Right atrium auricular region (tissue), 2 donors: Measurements from ENCODE around the gene CBX8. TPM values are rescaled to one million over a fixed set of nuclear protein-coding genes. Genes with fewer than 3 reads are reported as not detected.

Source experiments
- DNase-seq: peaks from one replicate; pipeline ENCODE4 v3.0.0-alpha.2; 2019; ENCODE audit warnings: low spot score
- H3K27ac ChIP-seq, 2 donors: fragments of 200-600 bp; sonication (generic); 1 replicate in 1 of 2; 2 replicates in 1 of 2; pipeline ENCODE4 v1.5.1; 2016 to 2019
- H3K27me3 ChIP-seq, 2 donors: fragments of 200-600 bp; sonication (generic); one replicate each; pipeline versions ENCODE4 v1.5.1 to v1.6.0; 2017 to 2019
- H3K36me3 ChIP-seq: fragments of 200-600 bp; sonication (generic); one replicate; pipeline ENCODE4 v1.5.1; 2016
- H3K4me1 ChIP-seq, 2 donors: fragments of 200-600 bp; sonication (generic); one replicate each; pipeline versions ENCODE4 v1.5.1 to v1.6.0; 2017 to 2019
- H3K4me3 ChIP-seq, 2 donors: fragments of 200-600 bp; sonication (generic); 1 replicate in 1 of 2; 2 replicates in 1 of 2; pipeline ENCODE4 v1.5.1; 2017 to 2019; ENCODE audit warnings: mild to moderate bottlenecking in 1 of 2, moderate library complexity in 1 of 2
- H3K9me3 ChIP-seq, 2 donors: fragments of 200-600 bp; sonication (generic); one replicate each; pipeline ENCODE4 v1.5.1; 2019
- total RNA-seq, 2 donors: library from RNA; depleted of rRNA; stranded (reverse); fragments of >200 nt; gene quantifications; one replicate each; pipeline ENCODE4 v1.1.0, GENCODE V29; 2016
- TF ChIP-seq, protein P1 (sequence below), 2 donors: fragments of 200-600 bp; sonication (generic); IDR thresholded peaks; one replicate each; pipeline ENCODE4 v1.5.1; 2019; ENCODE audit warnings: antibody characterized with exemption in 2 of 2

CBX8 gene
- 1 to 10 TPM; 2.7 to 3.0 TPM for total RNA-seq

DNA sequence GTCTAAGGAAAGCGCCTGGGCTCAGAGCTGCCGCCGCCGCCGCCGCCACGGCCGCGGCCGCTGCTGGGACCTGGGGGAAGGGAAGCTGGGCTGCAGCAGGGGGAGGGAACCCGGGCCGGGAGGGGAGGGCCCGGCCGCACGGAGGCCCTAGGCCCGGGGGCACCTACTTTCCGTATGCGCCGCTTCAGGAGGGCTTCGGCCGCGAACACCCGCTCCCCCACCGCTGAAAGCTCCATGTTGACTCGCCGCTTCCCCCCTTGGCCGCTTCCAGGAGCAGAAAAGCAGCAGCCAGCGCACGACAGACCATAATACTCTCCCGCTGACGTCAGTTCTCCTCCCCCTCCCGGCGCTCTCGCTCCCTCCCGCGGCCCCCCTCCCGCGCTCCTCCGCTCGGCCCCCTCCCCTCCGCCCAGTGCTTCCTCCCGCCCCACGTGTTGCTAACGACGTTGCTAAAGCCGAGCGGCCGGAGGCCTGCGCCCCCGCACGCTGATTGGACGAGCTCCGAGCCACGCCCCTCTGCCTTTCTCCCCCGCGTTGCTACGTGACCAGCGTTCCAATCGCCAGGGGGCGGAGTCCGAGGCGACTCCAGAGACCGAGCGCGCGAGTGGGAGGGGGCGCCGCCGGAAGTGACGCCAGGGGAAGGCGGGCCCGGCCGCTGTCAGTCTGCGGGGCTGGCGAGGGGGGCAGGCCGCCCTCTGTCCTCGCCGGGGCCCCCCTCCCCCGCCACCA lies at the start of gene CBX8:
TSS of gene CBX8 (minus strand) at position 315 of the 729 bp plus-strand sequence. CDS start at position 236, 79 bp downstream.
- peak within 1 kb of the TSS; percentile 53 to 80 for H3K4me3 ChIP-seq
- H3K36me3 ChIP-seq: no peaks in the 10 kb centered on the region
- no peaks in the 10 kb centered on the region for H3K9me3 ChIP-seq
- peak; percentile 99 for DNase-seq
- TF ChIP-seq, protein P1, sequence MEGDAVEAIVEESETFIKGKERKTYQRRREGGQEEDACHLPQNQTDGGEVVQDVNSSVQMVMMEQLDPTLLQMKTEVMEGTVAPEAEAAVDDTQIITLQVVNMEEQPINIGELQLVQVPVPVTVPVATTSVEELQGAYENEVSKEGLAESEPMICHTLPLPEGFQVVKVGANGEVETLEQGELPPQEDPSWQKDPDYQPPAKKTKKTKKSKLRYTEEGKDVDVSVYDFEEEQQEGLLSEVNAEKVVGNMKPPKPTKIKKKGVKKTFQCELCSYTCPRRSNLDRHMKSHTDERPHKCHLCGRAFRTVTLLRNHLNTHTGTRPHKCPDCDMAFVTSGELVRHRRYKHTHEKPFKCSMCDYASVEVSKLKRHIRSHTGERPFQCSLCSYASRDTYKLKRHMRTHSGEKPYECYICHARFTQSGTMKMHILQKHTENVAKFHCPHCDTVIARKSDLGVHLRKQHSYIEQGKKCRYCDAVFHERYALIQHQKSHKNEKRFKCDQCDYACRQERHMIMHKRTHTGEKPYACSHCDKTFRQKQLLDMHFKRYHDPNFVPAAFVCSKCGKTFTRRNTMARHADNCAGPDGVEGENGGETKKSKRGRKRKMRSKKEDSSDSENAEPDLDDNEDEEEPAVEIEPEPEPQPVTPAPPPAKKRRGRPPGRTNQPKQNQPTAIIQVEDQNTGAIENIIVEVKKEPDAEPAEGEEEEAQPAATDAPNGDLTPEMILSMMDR (IDR thresholded peaks at IDR 0.05): peak; percentile 18 to 48
- peaks cover 42 to 54% of the 10 kb centered on the region in 2 donors for H3K27me3 ChIP-seq
- peaks cover 0 to 64% of the 10 kb centered on the region in 2 donors for H3K4me1 ChIP-seq
- H3K27ac ChIP-seq: peak within 1 kb of the TSS; percentile 73 to 83

GRCh38 chr17:79845601-79845949 lies 48.7 kb upstream of the CBX8 start:
- H3K9me3 ChIP-seq: no peaks in the 10 kb centered on the region
- H3K27me3 ChIP-seq: peaks cover 25 to 28% of the 10 kb centered on the region in 2 donors
- no peak for DNase-seq
- TF ChIP-seq, protein P1 (IDR thresholded peaks at IDR 0.05): no peak
- no peaks in the 10 kb centered on the region for H3K36me3 ChIP-seq
- peak overlapping the region; percentile 58 to 64 for H3K27ac ChIP-seq
- H3K4me3 ChIP-seq: peak overlapping the region in 1 of 2 donors; percentile 68
- H3K4me1 ChIP-seq: peaks cover 0 to 53% of the 10 kb centered on the region in 2 donors

GRCh38 chr17:79844869-79845600 lies 48.2 kb upstream of the CBX8 start:
- Histone ChIP-seq H3K36me3 (no peaks in the 10 kb centered on the region), H3K9me3 (no peaks in the 10 kb centered on the region), H3K27me3 (peaks cover 25 to 33% of the 10 kb centered on the region in 2 donors), H3K27ac (peak overlapping the region; percentile 58 to 64), H3K4me1 (peaks cover 0 to 59% of the 10 kb centered on the region in 2 donors), H3K4me3 (peak overlapping the region in 1 of 2 donors; percentile 68)
- TF ChIP-seq, protein P1 (IDR thresholded peaks at IDR 0.05): peak; percentile 93 to 96
- no peak for DNase-seq

- Histone ChIP-seq H3K4me3 (peak overlapping the region; percentile 53 to 68), H3K9me3 (no peaks in the 10 kb centered on the region), H3K36me3 (no peaks in the 10 kb centered on the region), H3K4me1 (peaks cover 0 to 64% of the 10 kb centered on the region in 2 donors), H3K27me3 (peaks cover 25 to 33% of the 10 kb centered on the region in 2 donors), H3K27ac (peak overlapping the region; percentile 58 to 64)
- TF ChIP-seq, protein P1 (IDR thresholded peaks at IDR 0.05): no peak
- DNase-seq: no peak
Measured at GRCh38 chr17:79843816-79844800, 47.2 kb upstream of the CBX8 start.

DNA sequence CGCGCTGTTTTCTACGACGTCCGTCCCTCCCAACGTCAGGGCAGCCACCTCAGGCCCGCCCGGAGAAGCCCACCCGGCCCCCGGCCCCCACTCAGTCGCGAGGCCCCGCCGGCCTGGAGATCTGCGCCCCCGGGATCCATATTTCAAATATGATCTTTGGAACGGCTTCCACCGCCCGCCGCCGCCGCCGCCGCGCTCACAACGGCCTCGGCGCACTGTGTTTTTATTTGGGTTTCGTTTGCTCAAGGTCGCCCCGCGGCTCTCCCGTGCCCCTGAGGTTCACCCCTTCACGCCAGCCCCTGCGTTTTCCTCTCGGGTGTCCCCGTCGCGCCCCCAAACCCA lies 46.6 kb upstream of the CBX8 start:
- no peaks in the 10 kb centered on the region for H3K36me3 ChIP-seq
- no peaks in the 10 kb centered on the region for H3K9me3 ChIP-seq
- TF ChIP-seq, protein P1 (IDR thresholded peaks at IDR 0.05): no peak
- DNase-seq: no peak
- H3K27ac ChIP-seq: peak overlapping the region; percentile 58 to 64
- peaks cover 0 to 64% of the 10 kb centered on the region in 2 donors for H3K4me1 ChIP-seq
- peak overlapping the region; percentile 53 to 68 for H3K4me3 ChIP-seq
- H3K27me3 ChIP-seq: peaks cover 25 to 33% of the 10 kb centered on the region in 2 donors
